Suprapubic skin (tissue), 3 donors: ENCODE measurements around the gene CHST8.

Source experiments
- CTCF ChIP-seq, 2 donors: fragments of 200-600 bp in 1 of 2; fragments of 450-650 bp in 1 of 2; sonication (generic) in 1 of 2; IDR thresholded peaks; one replicate each; pipeline ENCODE4 v1.5.1; 2016 to 2019; ENCODE audit warnings: antibody characterized with exemption in 2 of 2, mild to moderate bottlenecking in 1 of 2, moderate library complexity in 1 of 2
- EP300 ChIP-seq: sonication (generic); formaldehyde crosslinking; IDR thresholded peaks from one replicate; pipeline ENCODE4 v1.6.1; 2017; ENCODE audit warnings: antibody characterized with exemption
- POLR2A ChIP-seq, 2 donors: fragments of 450-650 bp; IDR thresholded peaks; one replicate each; pipeline ENCODE4 v1.6.1; 2017; ENCODE audit warnings: antibody characterized with exemption in 2 of 2, mild to moderate bottlenecking in 2 of 2, moderate library complexity in 2 of 2

GRCh38 chr19:33664744-33665143 is 43.0 kb downstream of the CHST8 start:
- TF ChIP-seq POLR2A (IDR thresholded peaks at IDR 0.05) (no peak), CTCF (IDR thresholded peaks at IDR 0.05) (no peak), EP300 (no peak)
